Neural cell (in vitro differentiated cells): ENCODE results near the gene MARCHF7. TPM values are rescaled to one million over a fixed set of nuclear protein-coding genes. Genes with fewer than 3 reads are reported as not detected.

ENCODE experiments used
- H2AFZ ChIP-seq: fragments of 200-600, 300-800 bp; sonication (generic), shearing (Covaris generic); 2 replicates; pipeline ENCODE4 v1.6.0; 2014; ENCODE audit warnings: low read depth, mild to moderate bottlenecking, antibody characterized with exemption, low read length, moderate library complexity
- H3F3A ChIP-seq: fragments of 200-600 bp; shearing (Covaris generic); 2 replicates; pipeline ENCODE4 v1.6.1; 2016; ENCODE audit warnings: mild to moderate bottlenecking, moderate library complexity, mixed read lengths, antibody characterized with exemption, low read length; ENCODE audit not compliant: insufficient read depth, poor library complexity, severe bottlenecking
- H3K27ac ChIP-seq: fragments of 200-600, 300-800 bp; sonication (generic), shearing (Covaris generic); 2 replicates; pipeline ENCODE4 v1.5.1; 2014; ENCODE audit warnings: mild to moderate bottlenecking, low read length, moderate library complexity
- H3K27me3 ChIP-seq: fragments of 300-800, 200-600 bp; sonication (generic), shearing (Covaris generic); 2 replicates; pipeline ENCODE4 v1.6.0; 2014; ENCODE audit warnings: mild to moderate bottlenecking, low read depth, low read length, moderate library complexity; ENCODE audit not compliant: insufficient read depth
- H3K36me3 ChIP-seq: fragments of 300-800, 200-600 bp; sonication (generic), shearing (Covaris generic); 2 replicates; pipeline ENCODE4 v1.5.1; 2014; ENCODE audit warnings: mild to moderate bottlenecking, antibody characterized with exemption, low read length, moderate library complexity; ENCODE audit not compliant: insufficient read depth
- H3K4me2 ChIP-seq: fragments of 300-800, 200-600 bp; sonication (generic), shearing (Covaris generic); 2 replicates; pipeline ENCODE4 v1.6.0; 2014; ENCODE audit warnings: mild to moderate bottlenecking, low read length
- H3K4me3 ChIP-seq: fragments of 300-800, 200-600 bp; sonication (generic), shearing (Covaris generic); 2 replicates; pipeline ENCODE4 v1.5.1; 2014; ENCODE audit warnings: mild to moderate bottlenecking, low read length, moderate library complexity
- H3K79me2 ChIP-seq: fragments of 200-600 bp; shearing (Covaris generic); replicated peaks from 2 replicates; pipeline ENCODE4 v1.6.0; 2014; ENCODE audit warnings: mild to moderate bottlenecking, low read length, moderate library complexity; ENCODE audit not compliant: insufficient read depth
- H3K9ac ChIP-seq: fragments of 300-800, 200-600 bp; sonication (generic), shearing (Covaris generic); 2 replicates; pipeline ENCODE4 v1.6.1; 2016; ENCODE audit warnings: mild to moderate bottlenecking, low read length, mixed read lengths
- H3K9me2 ChIP-seq: fragments of 200-600 bp; shearing (Covaris generic); 2 replicates; pipeline ENCODE4 v1.6.1; 2016; ENCODE audit warnings: mild to moderate bottlenecking, low read length, mixed read lengths; ENCODE audit not compliant: insufficient read depth
- H3K9me3 ChIP-seq: fragments of 200-600, 300-800 bp; sonication (generic), shearing (Covaris generic); 2 replicates; pipeline ENCODE4 v1.6.1; 2016; ENCODE audit warnings: mild to moderate bottlenecking, mixed run types, low read length, moderate library complexity, mixed read lengths
- H4K20me1 ChIP-seq: fragments of 200-600 bp; shearing (Covaris generic); 2 replicates; pipeline ENCODE4 v1.6.1; 2016; ENCODE audit warnings: mild to moderate bottlenecking, mixed run types; ENCODE audit not compliant: insufficient read depth
- CTCF ChIP-seq: fragments of 450-650 bp; IDR thresholded peaks from 2 replicates; pipeline ENCODE4 v1.5.1; 2014; ENCODE audit warnings: antibody characterized with exemption, mild to moderate bottlenecking, moderate library complexity; ENCODE audit not compliant: poor library complexity, severe bottlenecking
- EP300 ChIP-seq: fragments of 450-650 bp; conservative IDR thresholded peaks from 2 replicates; pipeline ENCODE4 v1.6.1; 2014; ENCODE audit warnings: antibody characterized with exemption, mild to moderate bottlenecking, moderate library complexity; ENCODE audit not compliant: poor library complexity, severe bottlenecking
- EZH2 ChIP-seq: fragments of 200-600, 300-800 bp; shearing (Covaris generic), sonication (generic); IDR thresholded peaks from 2 replicates; pipeline ENCODE4 v1.6.1; 2014; ENCODE audit warnings: antibody characterized with exemption, low read length, borderline replicate concordance, mild to moderate bottlenecking; ENCODE audit not compliant: insufficient read depth, poor library complexity, severe bottlenecking
- MXI1 ChIP-seq: fragments of 450-650 bp; conservative IDR thresholded peaks from 2 replicates; pipeline ENCODE4 v1.6.1; 2014; ENCODE audit warnings: antibody characterized with exemption, mild to moderate bottlenecking; ENCODE audit not compliant: poor library complexity, severe bottlenecking
- POLR2AphosphoS5 ChIP-seq: IDR thresholded peaks from 2 replicates; pipeline ENCODE4 v1.6.1; 2012
- RAD21 ChIP-seq: fragments of 450-650 bp; conservative IDR thresholded peaks from 2 replicates; pipeline ENCODE4 v1.6.1; 2014; ENCODE audit warnings: antibody characterized with exemption, mild to moderate bottlenecking, moderate library complexity
- SMC3 ChIP-seq: fragments of 450-650 bp; conservative IDR thresholded peaks from 2 replicates; pipeline ENCODE4 v1.6.1; 2014; ENCODE audit warnings: antibody characterized with exemption, mild to moderate bottlenecking, moderate library complexity; ENCODE audit not compliant: poor library complexity
- TAF1 ChIP-seq: IDR thresholded peaks from 2 replicates; pipeline ENCODE4 v1.6.1; 2012; ENCODE audit warnings: low read depth
- polyA plus RNA-seq: library from polyadenylated mRNA; depleted of rRNA; stranded (reverse); fragments of >200 nt; gene quantifications from 2 replicates; pipeline ENCODE4 v1.2.3, GENCODE V29; 2014
- TF ChIP-seq, protein P1 (sequence below): IDR thresholded peaks from 2 replicates; pipeline ENCODE4 v1.6.1; 2012; ENCODE audit warnings: borderline replicate concordance

The MARCHF7 gene
- polyA plus RNA-seq, 1 donor from 2014 or later = 193 TPM

- H3K9me3 ChIP-seq = no peaks in the 10 kb centered on the region
- H4K20me1 ChIP-seq = no peaks in the 10 kb centered on the region
- no peak for TF ChIP-seq CTCF
- TF ChIP-seq EP300 = no peak
- no peak for TF ChIP-seq RAD21
- no peak for TF ChIP-seq SMC3
- TF ChIP-seq, protein P1, sequence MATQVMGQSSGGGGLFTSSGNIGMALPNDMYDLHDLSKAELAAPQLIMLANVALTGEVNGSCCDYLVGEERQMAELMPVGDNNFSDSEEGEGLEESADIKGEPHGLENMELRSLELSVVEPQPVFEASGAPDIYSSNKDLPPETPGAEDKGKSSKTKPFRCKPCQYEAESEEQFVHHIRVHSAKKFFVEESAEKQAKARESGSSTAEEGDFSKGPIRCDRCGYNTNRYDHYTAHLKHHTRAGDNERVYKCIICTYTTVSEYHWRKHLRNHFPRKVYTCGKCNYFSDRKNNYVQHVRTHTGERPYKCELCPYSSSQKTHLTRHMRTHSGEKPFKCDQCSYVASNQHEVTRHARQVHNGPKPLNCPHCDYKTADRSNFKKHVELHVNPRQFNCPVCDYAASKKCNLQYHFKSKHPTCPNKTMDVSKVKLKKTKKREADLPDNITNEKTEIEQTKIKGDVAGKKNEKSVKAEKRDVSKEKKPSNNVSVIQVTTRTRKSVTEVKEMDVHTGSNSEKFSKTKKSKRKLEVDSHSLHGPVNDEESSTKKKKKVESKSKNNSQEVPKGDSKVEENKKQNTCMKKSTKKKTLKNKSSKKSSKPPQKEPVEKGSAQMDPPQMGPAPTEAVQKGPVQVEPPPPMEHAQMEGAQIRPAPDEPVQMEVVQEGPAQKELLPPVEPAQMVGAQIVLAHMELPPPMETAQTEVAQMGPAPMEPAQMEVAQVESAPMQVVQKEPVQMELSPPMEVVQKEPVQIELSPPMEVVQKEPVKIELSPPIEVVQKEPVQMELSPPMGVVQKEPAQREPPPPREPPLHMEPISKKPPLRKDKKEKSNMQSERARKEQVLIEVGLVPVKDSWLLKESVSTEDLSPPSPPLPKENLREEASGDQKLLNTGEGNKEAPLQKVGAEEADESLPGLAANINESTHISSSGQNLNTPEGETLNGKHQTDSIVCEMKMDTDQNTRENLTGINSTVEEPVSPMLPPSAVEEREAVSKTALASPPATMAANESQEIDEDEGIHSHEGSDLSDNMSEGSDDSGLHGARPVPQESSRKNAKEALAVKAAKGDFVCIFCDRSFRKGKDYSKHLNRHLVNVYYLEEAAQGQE = no peak
- no peak for TF ChIP-seq MXI1
- TF ChIP-seq TAF1 = no peak
- TF ChIP-seq POLR2AphosphoS5 = no peak
- no peak for TF ChIP-seq EZH2
- H3K36me3 ChIP-seq = peaks cover 12% of the 10 kb centered on the region
- no peak overlapping the region for H3K4me3 ChIP-seq
- no peak overlapping the region for H3K9ac ChIP-seq
- H2AFZ ChIP-seq = no peak overlapping the region
- peaks cover 91% of the 10 kb centered on the region for H3K79me2 ChIP-seq
- H3F3A ChIP-seq = peaks cover 4% of the 10 kb centered on the region
- no peak overlapping the region for H3K4me2 ChIP-seq
- H3K27me3 ChIP-seq = no peaks in the 10 kb centered on the region
- H3K27ac ChIP-seq = no peak overlapping the region
- H3K9me2 ChIP-seq = no peaks in the 10 kb centered on the region
These were observed 13.4 kb downstream of the MARCHF7 start for GRCh38 chr2:159725713-159726112.

GRCh38 chr2:159728629-159729028, 16.3 kb downstream of the MARCHF7 start:
- no peak for TF ChIP-seq SMC3
- TF ChIP-seq, protein P1 = no peak
- no peak for TF ChIP-seq RAD21
- no peak for TF ChIP-seq POLR2AphosphoS5
- TF ChIP-seq EZH2 = no peak
- no peak for TF ChIP-seq EP300
- no peak for TF ChIP-seq MXI1
- no peak for TF ChIP-seq CTCF
- no peak for TF ChIP-seq TAF1
- Histone ChIP-seq H3K9ac (no peak overlapping the region), H3K4me2 (no peak overlapping the region), H3K36me3 (peaks cover 11% of the 10 kb centered on the region), H3K4me3 (no peak overlapping the region), H3K27me3 (no peaks in the 10 kb centered on the region), H4K20me1 (no peaks in the 10 kb centered on the region), H3K9me3 (no peaks in the 10 kb centered on the region), H3K79me2 (peaks cover 83% of the 10 kb centered on the region), H3K9me2 (no peaks in the 10 kb centered on the region), H2AFZ (no peak overlapping the region), H3K27ac (no peak overlapping the region), H3F3A (peaks cover 4% of the 10 kb centered on the region)
